Left lung (tissue), 10 donors: ENCODE data around the gene AIG1. TPM values are rescaled to one million over a fixed set of nuclear protein-coding genes. Genes with fewer than 3 reads are reported as not detected.
A peak's percentile ranks its signal among the peaks of the same experiment; 100 is the strongest.
"Not testable (repeated sequence)": the region's sequence is repeated elsewhere in the genome, so short reads cannot be mapped to it uniquely, and the experiment has no call there.

Experiments
- ATAC-seq: fragments of 200-7000 bp; cut with Tn5 transposase; one replicate; pipeline ENCODE4 v1.9.1; 2020; ENCODE audit warnings: moderate library complexity
- DNase-seq, 4 donors: peaks; one replicate each; pipeline ENCODE4 v3.0.0-alpha.2; 2013 to 2020
- H3K27ac ChIP-seq, 2 donors: fragments of 200-600 bp; sonication (generic) in 1 of 2; one replicate each; pipeline versions ENCODE4 v1.5.0 to v1.8.0; 2020 to 2021
- H3K27me3 ChIP-seq, 2 donors: fragments of 200-600 bp; sonication (generic) in 1 of 2; one replicate each; pipeline versions ENCODE4 v1.5.0 to v1.8.0; 2020 to 2021
- H3K36me3 ChIP-seq, 2 donors: fragments of 200-600 bp; sonication (generic) in 1 of 2; one replicate each; pipeline versions ENCODE4 v1.5.0 to v1.8.0; 2020 to 2021
- H3K4me1 ChIP-seq, 2 donors: fragments of 200-600 bp; one replicate each; pipeline ENCODE4 v1.8.0; 2021
- H3K4me3 ChIP-seq, 2 donors: fragments of 200-600 bp; sonication (generic) in 1 of 2; one replicate each; pipeline versions ENCODE4 v1.5.0 to v1.8.0; 2020 to 2021; ENCODE audit warnings: mild to moderate bottlenecking in 1 of 2
- H3K9me3 ChIP-seq, 2 donors: fragments of 200-600 bp; sonication (generic) in 1 of 2; one replicate each; pipeline versions ENCODE4 v1.5.0 to v1.8.0; 2020 to 2021
- CTCF ChIP-seq, 2 donors: fragments of 200-600 bp; sonication (generic) in 1 of 2; IDR thresholded peaks; one replicate each; pipeline versions ENCODE4 v1.5.0 to v1.8.0; 2021; ENCODE audit warnings: antibody characterized with exemption in 2 of 2
- intact Hi-C, 2 donors: fragments of 100-400 bp; cut with DNase I; formaldehyde crosslinking; loops; one replicate each; pipeline versions ENCODE4 v1.11.2 to v1.14.2; 2022
- polyA plus RNA-seq, 6 donors: library from polyadenylated mRNA; unstranded; fragments of 120-200 nt; gene quantifications; one replicate each; pipeline ENCODE4 v1.2.1, GENCODE V29; 2013; ENCODE audit not compliant: insufficient read length in 6 of 6
- total RNA-seq, 2 donors: library from RNA; stranded (reverse); fragmentation: NEBNext Ultra II Directional; extraction: Animal tissue kit (Norgen Biotek cat#: 25700); gene quantifications; one replicate each; pipeline ENCODE4 v1.2.1, GENCODE V29; 2021
- donor health status: DM: no; HTN: yes; CAD: no.
- donor health status: DM: no; HTN: no; CAD: no.

AIG1 gene
- total and polyA plus RNA-seq, 8 donors, result 34.7 to 45.4 (median 36.8) TPM

GRCh38 chr6:143333749-143334520 lies 273.2 kb downstream of the AIG1 start:
- DNase-seq (no peak), ATAC-seq (no peak)

GRCh38 chr6:143335865-143336264 lies 275.2 kb downstream of the AIG1 start:
- Histone ChIP-seq H3K4me3 (no peak overlapping the region), H3K27me3 (no peaks in the 10 kb centered on the region), H3K4me1 (no peaks in the 10 kb centered on the region), H3K36me3 (no peaks in the 10 kb centered on the region), H3K27ac (no peak overlapping the region), H3K9me3 (no peaks in the 10 kb centered on the region)
- TF ChIP-seq CTCF (IDR thresholded peaks at IDR 0.05), result no peak
- ATAC-seq (no peak), DNase-seq (no peak)
- intact Hi-C loops, result no loop called here

More at GRCh38 chr6:143333749-143334520, 273.2 kb downstream of the AIG1 start:
- no peak for TF ChIP-seq CTCF (IDR thresholded peaks at IDR 0.05)
- Histone ChIP-seq H3K27ac (no peak overlapping the region), H3K27me3 (no peaks in the 10 kb centered on the region), H3K9me3 (no peaks in the 10 kb centered on the region), H3K4me3 (no peak overlapping the region), H3K36me3 (no peaks in the 10 kb centered on the region), H3K4me1 (no peaks in the 10 kb centered on the region)
- intact Hi-C loops, result no loop called here

- DNase-seq (no peak), ATAC-seq (no peak)
- intact Hi-C loops, result no loop called here
- H3K36me3 ChIP-seq, result no peaks in the 10 kb centered on the region
- H3K4me3 ChIP-seq, result no peak overlapping the region
- TF ChIP-seq CTCF (IDR thresholded peaks at IDR 0.05), result no peak
- H3K4me1 ChIP-seq, result no peaks in the 10 kb centered on the region
- H3K27ac ChIP-seq, result no peak overlapping the region
- H3K9me3 ChIP-seq, result no peaks in the 10 kb centered on the region
- H3K27me3 ChIP-seq, result no peaks in the 10 kb centered on the region
Observed at GRCh38 chr6:143336446-143337152, 275.9 kb downstream of the AIG1 start.

GRCh38 chr6:143337201-143337949 lies 276.7 kb downstream of the AIG1 start:
- H3K4me1 ChIP-seq, result no peaks in the 10 kb centered on the region
- peak; percentile 78 for ATAC-seq
- peak; percentile 42 to 47 for TF ChIP-seq CTCF (IDR thresholded peaks at IDR 0.05)
- no peaks in the 10 kb centered on the region for H3K9me3 ChIP-seq
- no peak overlapping the region for H3K4me3 ChIP-seq
- DNase-seq, result peak in 3 of 4 donors; percentile 13 to 72 (median 36)
- no peaks in the 10 kb centered on the region for H3K27me3 ChIP-seq
- no peak overlapping the region for H3K27ac ChIP-seq
- H3K36me3 ChIP-seq, result no peaks in the 10 kb centered on the region
- intact Hi-C loops, result no loop called here

- Histone ChIP-seq H3K4me1 (no peaks in the 10 kb centered on the region), H3K36me3 (no peaks in the 10 kb centered on the region), H3K27me3 (no peaks in the 10 kb centered on the region), H3K9me3 (no peaks in the 10 kb centered on the region), H3K4me3 (no peak overlapping the region), H3K27ac (no peak overlapping the region)
- no peak for ATAC-seq
- intact Hi-C loops, result no loop called here
- DNase-seq, result no peak
- TF ChIP-seq CTCF (IDR thresholded peaks at IDR 0.05), result no peak
Observed at GRCh38 chr6:143339223-143339622, 278.5 kb downstream of the AIG1 start.

- H3K36me3 ChIP-seq, H3K27ac ChIP-seq, DNase-seq, ATAC-seq, intact Hi-C loops, H3K4me3 ChIP-seq, H3K27me3 ChIP-seq, H3K4me1 ChIP-seq, H3K9me3 ChIP-seq: not testable (repeated sequence)
Observed at GRCh38 chr6:143345477-143345876, 284.8 kb downstream of the AIG1 start.
